HG03135 (cell line): ENCODE results near the gene RNASE9.
"Not testable (repeated sequence)": the region's sequence is repeated elsewhere in the genome, so short reads cannot be mapped to it uniquely, and the experiment has no call there.

Source experiments
- ATAC-seq: cut with Tn5 transposase; IDR thresholded peaks from one replicate; pipeline ENCODE4 v1.9.1; 2021; ENCODE audit warnings: mild to moderate bottlenecking, moderate library complexity; ENCODE audit not compliant: unreplicated experiment

The RNASE9 gene

DNA sequence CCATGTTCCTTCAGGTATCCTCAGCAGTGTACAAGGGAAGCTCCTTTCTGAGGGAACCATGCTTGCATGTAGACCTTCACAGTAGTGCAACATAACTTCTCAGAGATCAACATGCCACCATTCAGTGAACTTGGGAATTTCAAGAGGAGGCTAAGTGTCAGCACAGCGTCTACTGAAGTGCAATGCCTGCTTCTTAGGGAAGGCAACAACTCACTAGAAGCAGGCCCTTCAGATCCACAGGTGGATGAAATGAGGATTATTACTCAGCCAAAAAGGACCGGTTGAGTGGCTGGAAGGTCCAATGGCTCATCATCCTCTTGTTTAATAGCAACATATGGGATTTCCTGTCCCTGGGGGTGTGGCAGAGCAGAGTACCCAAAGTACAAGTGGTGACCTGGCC lies 36.8 kb downstream of the RNASE9 start:
- no peak for ATAC-seq

DNA sequence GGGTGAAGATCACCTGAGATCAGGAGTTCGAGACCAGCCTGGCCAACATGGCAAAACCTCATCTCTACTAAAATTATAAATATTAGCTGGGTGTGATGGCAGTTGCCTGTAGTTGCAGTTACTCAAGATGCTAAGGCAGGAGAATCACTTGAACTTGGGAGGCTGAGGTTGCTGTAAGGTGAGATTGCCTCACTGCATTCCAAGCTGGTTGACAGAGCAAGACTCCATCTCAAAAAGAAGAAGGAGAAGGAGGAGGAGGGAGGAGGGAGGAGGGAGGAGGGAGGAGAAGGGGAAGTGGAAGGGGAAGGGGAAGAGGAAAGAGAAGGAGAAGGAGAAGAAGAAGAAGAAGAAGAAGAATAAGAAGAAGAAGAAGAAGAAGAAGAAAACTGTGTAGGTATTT lies 38.5 kb downstream of the RNASE9 start:
- ATAC-seq, result no peak

DNA sequence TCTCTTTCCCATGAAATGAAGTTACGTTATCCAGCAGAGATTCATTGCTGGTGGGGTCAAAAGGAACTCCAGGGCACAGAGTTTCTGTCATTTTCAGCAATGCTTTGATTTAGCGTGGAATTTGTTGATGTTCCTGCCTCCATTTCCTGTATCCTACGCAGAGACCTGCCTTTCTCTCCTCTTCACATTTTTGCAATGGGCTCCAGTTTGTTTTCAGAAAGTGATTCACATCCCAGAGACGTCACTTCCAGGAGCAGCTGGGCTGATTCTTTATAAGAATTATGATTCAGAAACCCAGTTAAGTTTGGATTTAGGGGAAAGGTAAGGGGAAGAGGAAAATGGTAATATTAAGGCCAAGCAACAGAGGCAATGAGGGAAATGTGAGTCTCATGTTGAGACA lies 43.9 kb downstream of the RNASE9 start:
- no peak for ATAC-seq

DNA sequence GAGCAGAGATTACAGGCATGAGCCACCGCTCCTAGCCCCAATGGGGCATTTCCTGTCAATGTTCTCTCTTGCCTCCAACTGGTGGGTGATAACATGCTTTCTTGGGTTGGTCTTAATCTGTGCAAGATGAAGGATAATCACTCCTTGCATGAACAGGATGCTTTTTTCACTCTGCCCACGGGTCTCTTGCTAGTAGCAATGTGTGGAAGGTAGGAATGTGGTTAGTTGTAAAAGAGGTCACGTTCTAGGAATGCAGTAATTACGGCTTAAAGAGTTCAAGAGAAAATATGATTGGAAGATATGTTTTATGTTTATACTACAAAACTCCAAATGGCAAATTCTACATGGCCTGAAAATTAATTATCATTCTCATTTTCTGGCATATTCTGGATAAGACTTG lies 45.0 kb downstream of the RNASE9 start:
- ATAC-seq, result no peak

DNA sequence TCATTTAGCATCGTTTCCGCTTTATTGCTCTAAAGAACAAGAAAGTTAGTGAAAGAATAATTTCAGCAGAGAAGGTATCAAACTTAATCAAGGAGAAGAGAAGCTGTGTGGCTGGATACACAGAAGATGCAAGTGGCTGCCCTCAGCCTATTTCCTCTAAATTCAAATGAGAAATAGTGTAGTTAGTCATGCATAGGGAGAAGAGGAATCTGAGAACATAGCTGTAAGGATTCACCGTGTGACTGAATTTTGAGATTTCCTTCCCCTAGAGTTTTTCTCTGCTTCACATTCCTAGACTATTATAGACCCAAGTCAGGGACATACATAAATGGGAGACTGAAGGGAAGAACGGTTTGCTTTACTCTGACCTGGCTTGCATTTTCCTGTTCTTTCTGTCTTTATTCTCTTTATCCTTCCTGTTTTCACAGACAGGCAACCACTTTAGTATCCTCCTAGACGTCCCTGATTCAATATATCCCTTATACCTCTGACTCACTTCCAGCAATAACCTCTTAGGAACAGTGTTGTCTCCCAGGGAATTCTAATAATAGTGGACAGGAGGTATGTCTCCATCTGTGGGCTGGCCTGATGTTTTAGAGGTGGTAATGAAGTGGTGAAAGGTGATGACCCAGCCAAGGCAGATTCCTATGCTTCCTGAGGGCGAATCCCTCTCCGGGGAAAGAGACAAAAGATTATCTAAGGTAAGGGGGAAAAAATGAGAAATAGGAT lies 48.5 kb downstream of the RNASE9 start:
- ATAC-seq, result no peak

DNA sequence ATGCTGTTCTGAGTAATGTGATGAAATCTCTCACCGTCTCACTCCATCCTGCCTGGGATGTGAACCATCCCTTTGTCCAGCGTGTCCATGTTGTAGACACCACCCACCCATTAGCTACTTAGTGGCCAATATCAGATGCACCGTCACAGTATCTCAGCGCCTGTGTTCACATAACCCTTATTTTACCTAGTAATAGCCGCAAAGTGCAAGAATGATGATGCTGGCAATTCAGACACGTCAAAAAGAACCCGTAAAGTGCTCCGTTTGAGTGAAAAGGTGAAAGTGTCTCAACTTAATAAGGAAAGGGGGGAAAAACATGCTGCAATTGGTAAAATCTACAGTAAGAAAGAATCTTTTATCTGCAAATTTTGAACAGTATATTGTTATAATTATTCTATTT lies 52.5 kb downstream of the RNASE9 start:
- no peak for ATAC-seq

DNA sequence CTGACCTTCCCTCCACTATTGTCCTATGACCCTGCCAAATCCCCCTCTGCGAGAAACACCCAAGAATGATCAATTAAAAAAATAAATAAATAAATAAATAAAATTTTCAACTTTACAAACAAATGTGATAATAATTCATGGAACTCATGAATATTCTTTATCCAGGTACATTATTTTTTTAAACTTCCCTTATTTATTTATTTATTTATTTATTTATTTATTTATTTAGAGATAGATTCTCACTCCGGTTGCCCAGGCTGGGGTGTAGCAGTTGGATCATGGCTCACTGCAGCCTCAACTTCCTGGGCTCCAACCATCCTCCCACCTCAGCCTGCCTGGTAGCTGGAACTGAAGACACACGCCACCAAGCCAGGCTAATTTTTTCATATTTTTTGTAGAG lies 53.3 kb downstream of the RNASE9 start:
- not testable (repeated sequence) for ATAC-seq

DNA sequence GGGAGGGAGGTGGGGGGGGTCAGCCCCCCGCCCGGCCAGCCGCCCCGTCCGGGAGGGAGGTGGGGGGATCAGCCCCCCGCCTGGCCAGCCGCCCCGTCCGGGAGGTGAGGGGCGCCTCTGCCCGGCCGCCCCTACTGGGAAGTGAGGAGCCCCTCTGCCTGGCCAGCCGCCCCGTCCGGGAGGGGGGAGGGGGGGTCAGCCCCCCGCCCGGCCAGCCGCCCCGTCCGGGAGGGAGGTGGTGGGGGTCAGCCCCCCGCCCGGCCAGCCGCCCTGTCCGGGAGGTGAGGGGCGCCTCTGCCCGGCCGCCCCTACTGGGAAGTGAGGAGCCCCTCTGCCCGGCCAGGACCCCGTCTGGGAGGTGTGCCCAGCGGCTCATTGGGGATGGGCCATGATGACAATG lies 54.1 kb downstream of the RNASE9 start:
- not testable (repeated sequence) for ATAC-seq

DNA sequence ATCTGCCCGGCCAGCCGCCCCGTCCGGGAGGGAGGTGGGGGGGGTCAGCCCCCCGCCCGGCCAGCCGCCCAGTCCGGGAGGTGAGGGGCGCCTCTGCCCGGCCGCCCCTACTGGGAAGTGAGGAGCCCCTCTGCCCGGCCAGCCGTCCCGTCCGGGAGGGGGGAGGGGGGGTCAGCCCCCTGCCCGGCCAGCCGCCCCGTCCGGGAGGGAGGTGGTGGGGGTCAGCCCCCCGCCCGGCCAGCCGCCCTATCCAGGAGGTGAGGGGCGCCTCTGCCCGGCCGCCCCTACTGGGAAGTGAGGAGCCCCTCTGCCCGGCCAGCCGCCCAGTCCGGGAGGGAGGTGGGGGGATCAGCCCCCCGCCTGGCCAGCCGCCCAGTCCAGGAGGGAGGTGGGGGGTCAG lies 54.6 kb downstream of the RNASE9 start:
- ATAC-seq, result not testable (repeated sequence)
